GM18861 (cell line): ENCODE results near the gene GSE1.

Source experiments
- ATAC-seq: cut with Tn5 transposase; IDR thresholded peaks from one replicate; pipeline ENCODE4 v1.9.1; 2021; ENCODE audit not compliant: unreplicated experiment

Gene GSE1

GRCh38 chr16:85616607-85617321 is 3.6 kb downstream of the GSE1 start:
- peak; percentile 35 for ATAC-seq

GRCh38 chr16:85617948-85618347 is 4.8 kb downstream of the GSE1 start:
- no peak for ATAC-seq

GRCh38 chr16:85618521-85618920 is 5.4 kb downstream of the GSE1 start:
- no peak for ATAC-seq

DNA sequence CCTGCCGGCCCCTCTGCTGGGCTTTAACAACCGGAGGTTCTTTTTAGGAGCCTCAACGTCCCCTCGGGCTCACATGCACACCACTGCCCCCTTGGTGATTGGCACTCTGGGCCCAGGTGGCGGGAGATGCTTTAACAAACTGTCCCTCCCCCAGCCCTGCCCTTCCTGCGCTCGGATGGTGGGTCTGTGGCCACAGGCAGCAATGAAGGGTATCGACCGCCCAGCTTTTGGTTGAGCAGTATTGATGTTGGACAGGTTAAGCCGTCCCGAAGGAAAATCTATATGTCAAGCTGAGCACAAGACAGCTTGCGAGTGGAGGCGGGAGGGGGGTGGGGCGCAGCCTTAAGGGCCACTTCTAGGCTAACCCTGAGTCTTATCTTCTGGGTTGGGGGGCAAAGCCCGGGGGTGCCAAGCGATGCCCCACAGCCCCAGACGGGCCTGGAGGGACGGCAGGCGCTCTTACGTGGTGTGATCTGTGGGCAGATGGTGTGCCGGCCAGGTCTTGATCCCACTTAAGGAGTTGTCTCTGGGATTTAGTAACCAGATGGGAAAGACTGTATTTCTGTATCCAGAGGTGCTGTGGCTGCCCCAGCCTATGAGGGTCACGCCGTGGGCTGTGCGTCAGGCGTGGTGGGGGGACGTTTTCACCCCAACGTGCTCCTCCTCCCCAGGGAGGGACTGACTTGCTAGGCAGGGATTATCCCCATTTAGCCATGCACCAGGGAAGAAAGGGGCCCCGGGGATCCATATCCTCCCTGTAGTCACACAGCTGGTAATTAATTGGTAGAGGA is 6.2 kb downstream of the GSE1 start:
- no peak for ATAC-seq

- no peak for ATAC-seq
These were observed 7.3 kb downstream of the GSE1 start for GRCh38 chr16:85620374-85620773.

DNA sequence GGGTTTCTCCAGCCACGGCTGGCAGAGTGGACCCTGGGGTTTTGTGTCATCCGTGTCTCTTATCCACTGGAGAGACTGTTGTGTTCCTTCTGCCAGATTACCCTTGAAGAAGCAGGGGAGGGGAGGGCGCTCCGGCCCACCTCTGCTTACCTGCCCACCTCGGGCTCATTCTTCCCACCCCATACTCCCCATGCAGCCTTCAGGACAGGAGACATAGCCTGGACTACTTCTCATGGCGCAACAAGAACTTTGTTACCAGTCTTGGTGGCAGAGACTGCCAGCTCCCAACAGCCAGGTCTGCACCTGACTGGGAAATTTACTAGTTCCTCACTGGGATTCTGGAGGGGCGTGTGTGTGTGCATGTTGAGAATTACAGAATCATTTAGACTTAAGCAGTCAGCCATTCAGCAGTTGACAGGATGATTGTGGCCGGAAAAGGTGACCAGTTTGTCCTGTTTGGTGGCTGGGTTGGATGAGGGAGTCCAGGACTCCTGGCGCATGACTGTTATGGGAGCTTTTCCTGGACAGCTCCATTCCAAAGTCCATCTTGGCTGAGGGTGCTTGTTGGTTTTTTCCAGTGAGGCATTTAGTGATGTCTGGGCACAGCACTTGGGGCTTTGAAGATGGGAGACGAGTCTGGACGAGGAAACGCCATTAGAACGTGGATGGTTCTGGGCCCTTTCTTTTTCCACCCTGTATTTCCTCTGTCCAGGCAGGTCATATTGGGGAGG is 8.7 kb downstream of the GSE1 start:
- no peak for ATAC-seq

- no peak for ATAC-seq
These were observed 9.6 kb downstream of the GSE1 start for GRCh38 chr16:85622683-85623082.

DNA sequence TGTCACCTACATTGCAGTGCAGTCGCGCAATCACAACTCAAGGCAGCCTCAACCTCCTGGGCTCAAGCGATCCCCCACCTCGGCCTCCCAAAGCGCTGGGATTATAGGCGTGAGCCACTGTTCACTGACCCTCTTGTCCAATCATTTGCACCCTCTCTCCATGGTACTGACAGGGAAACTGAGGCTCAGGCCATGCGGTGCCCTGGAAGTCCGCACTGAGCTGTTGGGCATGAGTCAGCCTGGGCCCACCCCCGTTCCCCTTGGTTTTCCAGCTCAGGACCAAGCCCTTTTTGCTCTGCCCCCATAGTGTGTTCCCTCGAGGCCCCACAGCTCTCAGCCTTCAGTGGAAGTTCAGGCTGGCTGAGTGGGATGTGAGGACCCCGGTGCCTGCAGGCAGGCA is 10.1 kb downstream of the GSE1 start:
- ATAC-seq: no peak

DNA sequence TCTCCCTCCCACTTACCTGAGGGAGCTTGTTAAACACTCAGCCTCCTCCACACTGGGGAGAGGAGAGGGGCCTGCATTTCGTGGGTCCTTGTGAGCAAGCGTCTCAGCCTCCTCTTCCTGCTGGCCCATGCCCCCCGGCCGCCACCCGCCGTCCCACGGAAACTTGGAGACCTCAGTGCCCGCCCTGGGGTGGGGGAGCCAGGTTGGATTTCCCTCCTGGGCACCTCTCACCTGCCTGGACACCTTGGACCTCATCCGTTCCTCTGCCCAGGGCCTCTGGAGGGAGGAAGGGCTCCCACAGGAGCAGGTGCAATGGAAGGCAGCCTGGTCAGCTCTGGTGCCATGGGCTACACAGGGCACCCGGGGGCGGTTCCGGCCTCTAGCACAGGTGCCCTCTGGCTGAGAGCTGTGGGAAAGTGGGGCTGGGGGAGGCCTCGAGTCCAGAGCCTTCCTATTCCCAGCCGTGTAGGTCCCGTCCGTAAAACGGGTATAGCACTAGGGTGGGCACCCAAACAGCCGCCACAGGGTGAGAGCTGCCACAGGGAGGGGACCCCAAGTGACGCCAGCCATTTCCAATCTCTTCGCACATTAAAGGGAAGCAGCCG is 11.0 kb downstream of the GSE1 start:
- no peak for ATAC-seq

DNA sequence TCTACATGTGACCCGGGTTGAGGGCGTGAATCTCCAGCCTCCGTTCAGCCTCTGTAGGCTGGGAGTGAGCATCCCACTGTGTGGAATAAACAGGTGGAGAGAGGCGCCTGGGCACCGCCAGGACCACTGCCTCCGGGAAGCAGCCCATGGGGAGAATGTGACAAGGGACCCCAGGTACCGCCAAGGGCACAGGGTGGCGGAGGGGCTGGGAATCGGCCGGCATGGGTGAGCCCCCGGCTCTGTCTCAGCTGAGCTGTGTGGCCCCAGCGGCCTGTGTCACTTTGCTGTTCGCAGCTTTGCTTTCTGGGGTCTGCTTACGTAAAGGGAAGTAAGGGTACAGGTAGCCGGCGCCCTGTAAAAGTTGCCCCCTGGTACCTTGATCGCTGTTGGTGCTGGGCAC is 11.5 kb downstream of the GSE1 start:
- no peak for ATAC-seq

DNA sequence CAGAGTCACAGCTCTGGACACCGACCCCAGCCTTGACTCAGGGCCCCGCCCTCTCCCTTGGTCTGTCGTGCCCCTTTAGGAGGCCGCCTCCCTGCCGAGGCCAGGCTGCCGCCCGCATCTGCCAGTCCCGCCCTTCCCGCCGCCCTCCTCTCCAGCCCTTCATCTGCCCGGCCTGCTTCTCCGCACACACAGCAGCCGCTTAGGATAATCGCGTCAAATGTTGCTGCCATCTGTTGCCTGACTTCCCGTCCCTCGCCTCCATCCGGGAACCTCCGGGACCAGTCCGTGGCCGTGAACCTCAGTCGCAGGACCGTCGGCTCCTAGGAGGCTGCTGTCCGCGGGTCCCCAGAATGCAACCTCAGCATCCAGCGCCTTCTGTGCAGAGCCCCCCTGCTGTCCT is 11.9 kb downstream of the GSE1 start:
- ATAC-seq: no peak

DNA sequence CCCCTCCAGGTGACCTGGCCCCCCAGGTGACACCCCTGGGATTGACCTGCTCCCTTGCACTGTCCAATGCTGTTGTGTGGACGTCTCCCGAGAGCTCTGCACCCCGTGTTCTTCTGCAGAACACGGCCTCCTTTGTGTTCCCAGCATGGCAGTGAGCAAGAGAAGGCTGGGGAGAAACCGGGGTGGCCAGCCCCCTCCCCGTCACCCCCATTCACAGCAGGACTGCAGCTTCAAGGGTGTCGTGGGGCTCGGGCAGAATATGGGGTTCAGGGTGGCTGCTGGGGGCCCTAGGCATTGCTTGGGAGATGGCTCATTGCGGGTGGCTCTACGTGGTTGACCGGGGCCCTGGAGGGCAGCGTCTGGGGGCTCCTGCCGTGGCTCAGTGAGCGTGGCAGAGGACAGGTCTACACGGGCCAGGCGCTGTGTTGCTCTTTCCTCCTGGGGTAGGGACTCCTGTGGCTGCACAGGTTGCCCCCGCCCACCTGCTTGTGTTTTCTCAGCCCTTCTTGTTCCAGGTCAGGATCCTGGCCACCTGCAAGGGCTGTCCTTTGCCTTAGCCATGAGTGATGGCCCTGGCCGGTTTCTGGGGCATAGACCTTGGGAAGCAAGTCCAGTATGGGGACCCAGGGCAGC is 12.5 kb downstream of the GSE1 start:
- no peak for ATAC-seq

DNA sequence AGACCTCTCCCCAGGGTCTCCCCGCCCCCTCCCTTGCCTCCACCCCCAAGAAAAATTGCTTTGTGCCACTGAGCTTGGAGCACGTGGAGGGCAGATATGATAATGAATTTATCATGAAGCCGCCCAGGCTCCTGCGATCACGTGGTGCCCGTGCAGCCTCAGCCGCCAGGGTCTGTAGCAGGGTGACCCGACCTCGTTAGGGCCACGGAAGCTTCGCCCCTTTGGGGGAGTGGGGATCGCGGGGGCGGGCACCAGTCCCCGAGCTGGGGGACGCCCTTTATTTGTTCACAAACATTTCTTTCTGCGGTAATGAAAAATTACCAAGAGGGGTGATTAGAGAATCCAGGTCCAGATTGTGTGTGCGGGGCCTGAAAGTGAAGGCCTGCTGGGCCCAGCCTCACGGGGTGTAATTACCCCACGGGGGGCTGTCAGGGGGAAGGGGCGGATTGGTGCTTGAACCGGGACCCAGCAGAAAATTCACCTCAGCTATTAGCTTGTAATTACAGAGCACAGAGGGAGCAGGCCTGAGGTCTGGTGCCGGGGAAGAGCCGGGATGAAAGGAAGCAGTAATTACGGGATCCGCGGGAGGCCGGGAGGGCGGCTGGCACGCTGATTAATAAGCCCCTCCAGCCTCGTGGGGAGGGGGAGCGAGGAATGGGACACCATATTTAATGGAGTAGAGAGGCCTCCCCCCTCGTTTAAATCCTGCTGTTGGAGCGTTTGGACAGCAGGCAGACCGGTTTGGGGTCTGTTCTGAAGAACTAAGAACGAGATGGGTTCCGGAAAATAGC is 13.3 kb downstream of the GSE1 start:
- no peak for ATAC-seq

- no peak for ATAC-seq
These were observed 14.0 kb downstream of the GSE1 start for GRCh38 chr16:85627089-85627488.

- no peak for ATAC-seq
These were observed 14.6 kb downstream of the GSE1 start for GRCh38 chr16:85627526-85628264.

DNA sequence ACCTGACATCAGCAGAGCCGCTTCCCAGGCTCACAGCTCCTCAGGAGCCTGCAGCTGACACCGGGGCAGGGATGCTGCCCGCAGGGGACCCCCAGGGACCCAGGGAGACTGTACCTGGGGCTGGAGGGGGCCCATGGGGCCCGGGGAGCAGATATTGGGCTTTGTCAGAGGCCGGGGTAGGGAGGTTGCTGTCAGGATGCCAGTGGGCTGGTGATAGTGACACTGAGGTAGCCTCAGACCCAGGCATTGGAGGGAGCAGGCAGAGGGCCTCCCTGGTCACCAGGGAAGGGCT is 15.1 kb downstream of the GSE1 start:
- ATAC-seq: no peak

- no peak for ATAC-seq
These were observed 15.5 kb downstream of the GSE1 start for GRCh38 chr16:85628645-85629044.

- no peak for ATAC-seq
These were observed 16.2 kb downstream of the GSE1 start for GRCh38 chr16:85629326-85629725.

- no peak for ATAC-seq
These were observed 16.7 kb downstream of the GSE1 start for GRCh38 chr16:85629853-85630252.

DNA sequence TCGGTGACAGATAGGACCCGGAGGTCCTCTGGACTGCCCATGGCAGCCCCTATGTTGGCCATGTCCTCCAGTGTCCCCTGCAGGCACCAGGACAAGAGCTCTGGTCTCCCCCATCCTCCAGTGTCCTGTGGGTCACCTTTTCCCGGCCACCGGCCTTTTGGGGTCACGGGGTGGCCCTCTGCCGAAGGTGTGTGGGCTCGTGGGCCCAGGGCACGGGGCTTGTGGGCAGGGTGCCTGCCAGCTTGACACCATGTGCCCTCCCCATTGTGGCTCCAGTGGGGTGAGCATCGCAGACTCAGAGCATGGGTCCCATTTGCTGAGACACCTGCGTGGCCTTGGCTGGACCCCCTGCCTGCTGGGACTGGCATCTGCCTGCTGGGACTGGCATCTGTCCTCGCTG is 18.1 kb downstream of the GSE1 start:
- no peak for ATAC-seq
